ENCODE measurements around the gene KIRREL3. TPM values are rescaled to one million over a fixed set of nuclear protein-coding genes. Genes with fewer than 3 reads are reported as not detected.

Gene KIRREL3
- total and polyA plus RNA-seq, 2 donors (not counting 3 experiments of a cell fraction or from before 2014, with no cell fraction given) = not detected

DNA sequence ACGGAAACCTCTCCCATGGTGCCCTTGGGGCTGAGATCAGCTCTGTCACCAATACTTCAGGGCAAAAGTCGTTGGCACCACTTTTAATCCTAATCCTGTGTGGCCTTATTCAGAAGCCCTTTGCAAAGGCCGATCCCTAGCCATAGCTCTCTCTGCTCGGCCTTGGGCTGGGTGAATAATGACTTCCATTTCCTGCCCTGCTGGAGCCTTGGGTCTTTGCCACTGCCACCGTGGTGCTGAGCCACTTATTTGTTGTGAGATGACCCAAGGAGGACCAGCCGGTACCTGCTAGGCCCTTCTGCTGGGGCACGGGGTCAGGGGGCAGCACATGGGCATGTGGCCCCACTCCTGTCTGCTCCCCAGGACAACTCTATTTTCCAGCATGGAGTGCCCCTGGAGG, 456.9 kb downstream of the KIRREL3 start:
- DNase-seq (ENCODE audit: low read depth, low spot score) = no peak
- no TSS peak for BruUV-seq (replicated peaks)
- Histone ChIP-seq H3K9me1 (replicated peaks; ENCODE audit: control insufficient read depth, extremely low read depth, insufficient read depth, low read length) (no peaks in the 10 kb centered on the region), H3K79me2 (ENCODE audit: control insufficient read depth, insufficient read depth, low read length) (no peaks in the 10 kb centered on the region), H3K9me3 (replicated peaks; ENCODE audit: control insufficient read depth, insufficient read depth, low read length) (no peaks in the 10 kb centered on the region), H3K27me3 (ENCODE audit: control insufficient read depth in 2 of 2, insufficient read depth in 2 of 2, low read length in 2 of 2) (peaks cover 0 to 5% of the 10 kb centered on the region in 2 experiments), H3K4me2 (ENCODE audit: insufficient read depth, low read length) (no peak overlapping the region), H3K4me1 (ENCODE audit: control insufficient read depth, extremely low read depth, insufficient read depth, low read length) (no peaks in the 10 kb centered on the region), H3K27ac (ENCODE audit: insufficient read depth, low read depth, low read length) (no peak overlapping the region), H4K20me1 (replicated peaks; ENCODE audit: control insufficient read depth, extremely low read depth, insufficient read depth, low read length) (no peaks in the 10 kb centered on the region), H2AFZ (ENCODE audit: low read depth, low read length) (no peak overlapping the region), H3K9ac (replicated peaks; ENCODE audit: extremely low read depth, insufficient read depth, low read length) (no peak overlapping the region), H3K36me3 (ENCODE audit: control insufficient read depth in 2 of 2, extremely low read depth in 1 of 2, insufficient read depth in 2 of 2, low read length in 2 of 2) (no peaks in the 10 kb centered on the region), H3K4me3 (replicated peaks in 1 of 3; ENCODE audit: insufficient read depth in 1 of 3, low read depth in 1 of 3, low read length in 3 of 3) (no peak overlapping the region)
- CTCF ChIA-PET = interaction anchor here (1.5 to 1.9 kb wide), 2 partner anchors 14 to 63 kb away, joined by 3 to 6 read pairs; no protein-coding TSS in a partner anchor
- POLR2A ChIA-PET = no interaction called here
- TF ChIP-seq JUN (IDR thresholded peaks at IDR 0.05; ENCODE audit: borderline replicate concordance, insufficient read depth, insufficient read length, low read depth) (no peak), GATA2 (IDR thresholded peaks at IDR 0.05; ENCODE audit: insufficient read depth, insufficient read length, low read depth, low read length) (no peak), FOS (IDR thresholded peaks at IDR 0.05; ENCODE audit: borderline replicate concordance, insufficient read depth, low read length) (no peak), POLR2AphosphoS5 (IDR thresholded peaks at IDR 0.05; ENCODE audit: insufficient read depth, low read depth, low read length) (no peak), MYC (IDR thresholded peaks at IDR 0.05; ENCODE audit: low read depth, low read length) (no peak), POLR2A (IDR thresholded peaks at IDR 0.05; ENCODE audit: low read depth, low read length) (no peak), MAX (IDR thresholded peaks at IDR 0.05; ENCODE audit: insufficient read depth, insufficient read length) (no peak), EZH2 (IDR thresholded peaks at IDR 0.05; ENCODE audit: borderline replicate concordance, low read depth, low read length, severe bottlenecking) (no peak)
- TF ChIP-seq, protein P1, sequence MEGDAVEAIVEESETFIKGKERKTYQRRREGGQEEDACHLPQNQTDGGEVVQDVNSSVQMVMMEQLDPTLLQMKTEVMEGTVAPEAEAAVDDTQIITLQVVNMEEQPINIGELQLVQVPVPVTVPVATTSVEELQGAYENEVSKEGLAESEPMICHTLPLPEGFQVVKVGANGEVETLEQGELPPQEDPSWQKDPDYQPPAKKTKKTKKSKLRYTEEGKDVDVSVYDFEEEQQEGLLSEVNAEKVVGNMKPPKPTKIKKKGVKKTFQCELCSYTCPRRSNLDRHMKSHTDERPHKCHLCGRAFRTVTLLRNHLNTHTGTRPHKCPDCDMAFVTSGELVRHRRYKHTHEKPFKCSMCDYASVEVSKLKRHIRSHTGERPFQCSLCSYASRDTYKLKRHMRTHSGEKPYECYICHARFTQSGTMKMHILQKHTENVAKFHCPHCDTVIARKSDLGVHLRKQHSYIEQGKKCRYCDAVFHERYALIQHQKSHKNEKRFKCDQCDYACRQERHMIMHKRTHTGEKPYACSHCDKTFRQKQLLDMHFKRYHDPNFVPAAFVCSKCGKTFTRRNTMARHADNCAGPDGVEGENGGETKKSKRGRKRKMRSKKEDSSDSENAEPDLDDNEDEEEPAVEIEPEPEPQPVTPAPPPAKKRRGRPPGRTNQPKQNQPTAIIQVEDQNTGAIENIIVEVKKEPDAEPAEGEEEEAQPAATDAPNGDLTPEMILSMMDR (IDR thresholded peaks at IDR 0.05; ENCODE audit: extremely low read depth in 1 of 2, insufficient read depth in 1 of 2, low read depth in 1 of 2, low read length in 2 of 2) = no peak
- dilution Hi-C loops (cut with MboI; ENCODE audit: extremely low pct_ligation_motif_present, low sequenced_read_pairs) (no loop called here), intact Hi-C loops (cut with micrococcal nuclease) (no loop called here)
- FAIRE-seq = no peak

Measured in endothelial cell of umbilical vein (primary cell).